ENCODE data around the gene MGAT4A.

MGAT4A gene

DNA sequence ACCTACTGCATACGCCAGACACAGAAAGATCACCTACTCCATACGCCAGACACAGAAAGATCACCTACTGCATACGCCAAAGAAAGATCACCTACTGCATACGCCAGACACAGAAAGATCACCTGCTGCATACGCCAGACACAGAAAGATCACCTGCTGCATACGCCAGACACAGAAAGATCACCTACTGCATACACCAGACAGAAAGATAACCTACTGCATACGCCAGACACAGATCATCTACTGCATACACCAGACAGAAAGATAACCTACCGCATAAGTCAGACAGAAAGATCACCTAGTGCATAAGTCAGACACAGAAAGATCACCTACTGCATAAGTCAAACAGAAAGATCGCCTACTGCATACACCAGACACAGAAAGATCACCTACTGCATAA is 148.4 kb downstream of the MGAT4A start:
- TF ChIP-seq ZBTB7A (IDR thresholded peaks at IDR 0.05; ENCODE audit: low read depth) (no peak), RAD21 (IDR thresholded peaks at IDR 0.05; ENCODE audit: low read depth) (no peak), CEBPB (IDR thresholded peaks at IDR 0.05) (no peak), EP300 (IDR thresholded peaks at IDR 0.05; ENCODE audit: borderline replicate concordance) (no peak), TCF12 (IDR thresholded peaks at IDR 0.05; ENCODE audit: low read depth) (no peak), FOXM1 (IDR thresholded peaks at IDR 0.05; ENCODE audit: borderline replicate concordance, low read depth) (no peak), NFIC (IDR thresholded peaks at IDR 0.05) (no peak), CREB1 (IDR thresholded peaks at IDR 0.05; ENCODE audit: low read depth) (no peak), YY1 (IDR thresholded peaks at IDR 0.05; ENCODE audit: low read depth) (no peak), EGR1 (IDR thresholded peaks at IDR 0.05) (no peak), TAF1 (IDR thresholded peaks at IDR 0.05; ENCODE audit: low read depth) (no peak), TEAD4 (IDR thresholded peaks at IDR 0.05) (no peak)
- TF ChIP-seq, protein P1, sequence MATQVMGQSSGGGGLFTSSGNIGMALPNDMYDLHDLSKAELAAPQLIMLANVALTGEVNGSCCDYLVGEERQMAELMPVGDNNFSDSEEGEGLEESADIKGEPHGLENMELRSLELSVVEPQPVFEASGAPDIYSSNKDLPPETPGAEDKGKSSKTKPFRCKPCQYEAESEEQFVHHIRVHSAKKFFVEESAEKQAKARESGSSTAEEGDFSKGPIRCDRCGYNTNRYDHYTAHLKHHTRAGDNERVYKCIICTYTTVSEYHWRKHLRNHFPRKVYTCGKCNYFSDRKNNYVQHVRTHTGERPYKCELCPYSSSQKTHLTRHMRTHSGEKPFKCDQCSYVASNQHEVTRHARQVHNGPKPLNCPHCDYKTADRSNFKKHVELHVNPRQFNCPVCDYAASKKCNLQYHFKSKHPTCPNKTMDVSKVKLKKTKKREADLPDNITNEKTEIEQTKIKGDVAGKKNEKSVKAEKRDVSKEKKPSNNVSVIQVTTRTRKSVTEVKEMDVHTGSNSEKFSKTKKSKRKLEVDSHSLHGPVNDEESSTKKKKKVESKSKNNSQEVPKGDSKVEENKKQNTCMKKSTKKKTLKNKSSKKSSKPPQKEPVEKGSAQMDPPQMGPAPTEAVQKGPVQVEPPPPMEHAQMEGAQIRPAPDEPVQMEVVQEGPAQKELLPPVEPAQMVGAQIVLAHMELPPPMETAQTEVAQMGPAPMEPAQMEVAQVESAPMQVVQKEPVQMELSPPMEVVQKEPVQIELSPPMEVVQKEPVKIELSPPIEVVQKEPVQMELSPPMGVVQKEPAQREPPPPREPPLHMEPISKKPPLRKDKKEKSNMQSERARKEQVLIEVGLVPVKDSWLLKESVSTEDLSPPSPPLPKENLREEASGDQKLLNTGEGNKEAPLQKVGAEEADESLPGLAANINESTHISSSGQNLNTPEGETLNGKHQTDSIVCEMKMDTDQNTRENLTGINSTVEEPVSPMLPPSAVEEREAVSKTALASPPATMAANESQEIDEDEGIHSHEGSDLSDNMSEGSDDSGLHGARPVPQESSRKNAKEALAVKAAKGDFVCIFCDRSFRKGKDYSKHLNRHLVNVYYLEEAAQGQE (IDR thresholded peaks at IDR 0.05; ENCODE audit: low read depth), result no peak
- TF ChIP-seq, protein P2, sequence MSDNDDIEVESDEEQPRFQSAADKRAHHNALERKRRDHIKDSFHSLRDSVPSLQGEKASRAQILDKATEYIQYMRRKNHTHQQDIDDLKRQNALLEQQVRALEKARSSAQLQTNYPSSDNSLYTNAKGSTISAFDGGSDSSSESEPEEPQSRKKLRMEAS (IDR thresholded peaks at IDR 0.05), result no peak
- TF ChIP-seq, protein P3, sequence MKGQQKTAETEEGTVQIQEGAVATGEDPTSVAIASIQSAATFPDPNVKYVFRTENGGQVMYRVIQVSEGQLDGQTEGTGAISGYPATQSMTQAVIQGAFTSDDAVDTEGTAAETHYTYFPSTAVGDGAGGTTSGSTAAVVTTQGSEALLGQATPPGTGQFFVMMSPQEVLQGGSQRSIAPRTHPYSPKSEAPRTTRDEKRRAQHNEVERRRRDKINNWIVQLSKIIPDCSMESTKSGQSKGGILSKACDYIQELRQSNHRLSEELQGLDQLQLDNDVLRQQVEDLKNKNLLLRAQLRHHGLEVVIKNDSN (IDR thresholded peaks at IDR 0.05), result no peak

DNA sequence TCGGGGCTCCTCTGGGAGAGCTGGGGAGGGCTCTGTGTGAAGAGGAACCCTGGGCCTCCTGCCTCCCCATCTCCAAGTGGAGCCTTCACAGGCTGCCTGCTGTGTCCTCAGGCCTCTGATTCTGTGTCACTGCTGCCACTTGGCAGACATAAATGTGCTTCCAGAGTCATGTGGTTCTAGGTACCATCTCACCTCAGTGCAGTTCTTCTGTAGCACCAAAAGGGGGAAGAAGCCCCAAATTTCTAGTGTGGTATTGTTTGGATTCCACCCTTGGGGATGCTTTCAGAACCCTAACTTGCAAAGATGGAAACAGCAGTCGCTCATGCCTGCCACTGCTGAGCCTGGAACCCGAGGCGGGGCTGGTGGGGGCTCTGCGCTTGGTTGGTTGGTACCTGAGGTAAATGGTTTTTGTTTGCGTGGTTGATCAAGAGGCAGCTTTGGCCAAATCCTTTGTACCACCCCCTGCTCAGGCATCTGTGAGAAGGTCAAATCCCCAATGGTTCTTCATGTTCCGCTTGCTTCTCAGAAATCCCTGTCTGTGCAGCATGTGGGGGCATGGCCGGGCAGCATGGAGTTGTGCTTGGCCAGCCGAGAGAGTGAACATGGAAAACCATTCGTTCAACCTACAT is 150.2 kb downstream of the MGAT4A start:
- no peak for TF ChIP-seq RAD21 (IDR thresholded peaks at IDR 0.05; ENCODE audit: low read depth)
- no peak for TF ChIP-seq CEBPB (IDR thresholded peaks at IDR 0.05)
- TF ChIP-seq EGR1 (IDR thresholded peaks at IDR 0.05), result no peak
- TF ChIP-seq EP300 (IDR thresholded peaks at IDR 0.05; ENCODE audit: borderline replicate concordance), result no peak
- TF ChIP-seq FOXM1 (IDR thresholded peaks at IDR 0.05; ENCODE audit: borderline replicate concordance, low read depth), result no peak
- no peak for TF ChIP-seq ZBTB7A (IDR thresholded peaks at IDR 0.05; ENCODE audit: low read depth)
- TF ChIP-seq NFIC (IDR thresholded peaks at IDR 0.05), result no peak
- no peak for TF ChIP-seq TAF1 (IDR thresholded peaks at IDR 0.05; ENCODE audit: low read depth)
- TF ChIP-seq, protein P1 (IDR thresholded peaks at IDR 0.05; ENCODE audit: low read depth), result no peak
- TF ChIP-seq, protein P3 (IDR thresholded peaks at IDR 0.05), result no peak
- TF ChIP-seq, protein P2 (IDR thresholded peaks at IDR 0.05), result no peak
- no peak for TF ChIP-seq TCF12 (IDR thresholded peaks at IDR 0.05; ENCODE audit: low read depth)
- TF ChIP-seq TEAD4 (IDR thresholded peaks at IDR 0.05), result no peak
- TF ChIP-seq CREB1 (IDR thresholded peaks at IDR 0.05; ENCODE audit: low read depth), result no peak
- TF ChIP-seq YY1 (IDR thresholded peaks at IDR 0.05; ENCODE audit: low read depth), result no peak

DNA sequence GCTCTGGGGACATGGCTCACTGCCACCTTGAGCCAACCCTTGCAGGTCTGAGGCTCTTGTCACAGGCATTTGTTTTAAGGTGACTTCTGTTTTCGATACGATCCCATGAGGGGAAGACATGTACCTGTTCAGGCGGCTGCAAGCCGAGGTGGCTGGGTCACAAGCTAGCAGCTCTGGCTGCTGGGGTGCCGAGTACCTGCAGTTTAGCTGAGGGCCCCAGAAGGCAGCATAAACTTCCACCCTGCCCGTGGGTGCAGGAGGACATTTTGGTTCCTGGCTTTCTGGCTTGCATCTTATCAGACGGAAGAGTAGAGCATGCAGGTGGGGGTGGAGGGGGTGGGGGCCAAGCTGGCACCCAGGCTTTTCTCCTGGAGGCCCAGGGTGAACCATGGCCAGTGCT is 151.0 kb downstream of the MGAT4A start:
- TF ChIP-seq ZBTB7A (IDR thresholded peaks at IDR 0.05; ENCODE audit: low read depth) (no peak), NFIC (IDR thresholded peaks at IDR 0.05) (no peak), CREB1 (IDR thresholded peaks at IDR 0.05; ENCODE audit: low read depth) (no peak), FOXM1 (IDR thresholded peaks at IDR 0.05; ENCODE audit: borderline replicate concordance, low read depth) (no peak), TCF12 (IDR thresholded peaks at IDR 0.05; ENCODE audit: low read depth) (no peak), RAD21 (IDR thresholded peaks at IDR 0.05; ENCODE audit: low read depth) (no peak), EP300 (IDR thresholded peaks at IDR 0.05; ENCODE audit: borderline replicate concordance) (no peak), CEBPB (IDR thresholded peaks at IDR 0.05) (no peak), TEAD4 (IDR thresholded peaks at IDR 0.05) (no peak), TAF1 (IDR thresholded peaks at IDR 0.05; ENCODE audit: low read depth) (no peak), EGR1 (IDR thresholded peaks at IDR 0.05) (no peak)
- TF ChIP-seq, protein P1 (IDR thresholded peaks at IDR 0.05; ENCODE audit: low read depth), result no peak
- TF ChIP-seq, protein P2 (IDR thresholded peaks at IDR 0.05), result no peak
- TF ChIP-seq, protein P3 (IDR thresholded peaks at IDR 0.05), result no peak
